A549 treated with AZD9567 at 1 μM for 4 hours (cell line): ENCODE measurements around the gene OMG. TPM values are rescaled to one million over a fixed set of nuclear protein-coding genes. Genes with fewer than 3 reads are reported as not detected.

Experiments used
- total RNA-seq: library from RNA; stranded (reverse); fragments of 200-300 nt; extraction: Qiagen RNA extraction; gene quantifications from 5 replicates; pipeline ENCODE4 v1.2.3, GENCODE V29; 2022; ENCODE audit not compliant: insufficient read depth

OMG gene
- total RNA-seq: not detected in 5 replicates

DNA sequence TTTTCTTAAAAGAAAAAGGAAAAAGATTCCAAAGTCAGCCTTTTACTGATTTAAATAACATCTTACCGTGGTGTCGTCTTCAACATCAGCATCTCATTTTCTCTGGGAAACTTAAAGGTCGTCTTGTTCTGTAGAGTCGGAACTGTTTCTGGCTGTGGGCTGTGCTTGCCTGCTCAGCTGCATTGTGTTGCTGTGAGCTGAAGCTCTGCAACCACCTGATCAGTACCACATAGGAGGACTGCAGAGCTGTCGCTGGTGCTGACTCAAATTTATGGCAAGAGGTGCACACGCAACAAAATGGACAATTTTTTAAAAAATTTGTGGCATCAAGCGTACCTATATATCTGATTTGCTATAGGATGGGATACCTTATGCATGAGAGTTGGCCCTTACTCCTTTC is at the start of gene OMG:
TSS of gene OMG (minus strand) at position 150 of the 400 bp plus-strand sequence. CDS start 908 bp downstream, outside the sequence.

DNA sequence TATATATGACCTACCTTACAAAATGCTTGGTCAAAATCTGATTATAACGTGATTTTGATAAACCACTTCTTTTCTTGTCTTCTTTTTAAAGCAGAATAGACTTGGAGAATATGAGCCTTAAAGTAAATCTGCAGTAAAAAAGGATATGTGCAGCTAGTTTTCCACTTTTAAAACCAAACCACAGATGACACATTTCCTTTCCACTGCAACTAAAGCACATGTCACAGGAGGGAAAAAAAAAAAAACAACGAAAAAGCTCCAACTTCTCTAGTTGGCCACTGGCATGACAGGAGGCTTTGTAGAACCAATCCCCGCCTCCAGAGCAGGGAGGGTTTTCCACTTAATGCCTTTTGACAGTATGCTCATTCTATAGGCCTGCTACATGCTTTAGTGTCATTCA is 24.4 kb upstream of the OMG start, which contains the start of gene EVI2A:
TSS of gene EVI2A (minus strand) at position 142 of the 400 bp plus-strand sequence. CDS start 2,609 bp downstream, outside the sequence.

DNA sequence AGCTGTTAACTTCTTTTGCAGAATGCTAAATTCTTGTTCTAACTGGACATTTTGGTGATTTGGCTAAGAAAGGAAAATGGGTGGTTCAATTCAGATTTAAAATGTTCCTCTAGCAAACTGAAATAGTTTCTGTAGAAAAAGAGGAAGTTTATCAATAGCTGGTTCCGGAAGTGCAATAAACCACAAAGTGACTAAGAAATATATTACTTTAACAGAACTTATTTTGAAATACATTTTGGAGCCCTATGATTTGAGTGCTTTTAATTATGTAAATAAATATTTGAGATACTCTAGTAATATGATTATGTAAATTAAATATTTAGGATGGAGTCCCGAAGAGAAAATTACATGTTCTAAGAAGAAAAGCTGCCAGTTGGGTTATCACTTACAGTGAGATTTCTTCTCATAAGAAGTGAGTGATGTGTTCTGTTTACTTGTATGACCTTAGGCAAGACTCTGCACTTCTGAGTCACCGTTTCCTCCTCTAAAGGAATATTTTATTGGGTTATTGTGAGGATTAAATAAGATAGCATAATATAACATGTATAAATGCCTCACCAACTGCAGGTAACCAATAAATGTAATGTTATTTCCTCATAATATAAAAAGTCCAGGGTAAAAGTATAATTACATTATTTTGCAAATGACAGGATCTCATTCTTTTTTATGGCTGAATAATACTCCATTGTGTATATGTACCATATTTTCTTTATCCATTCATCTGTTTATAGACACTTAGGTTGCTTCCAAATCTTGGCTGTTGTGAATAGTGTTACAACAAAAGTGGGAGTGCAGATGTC is 17.1 kb upstream of the OMG start, which contains the start of gene EVI2B:
TSS of gene EVI2B (minus strand) at position 73 of the 800 bp plus-strand sequence. CDS start 8,445 bp downstream, outside the sequence.

Other genes with a start within 250 kb of the OMG start
- gene NF1, start 202.3 kb downstream of the OMG start, total RNA-seq: 15.7 to 32.1 TPM (median 19.1 TPM) in 5 replicates
- gene EVI2B, start 16.8 kb upstream of the OMG start, total RNA-seq: 0.09 TPM in 1 of 5 replicates, not detected in the others
- not detected in 5 replicates for gene EVI2A, start 24.4 kb upstream of the OMG start, total RNA-seq
- 1.5 to 5.4 TPM (median 2.3 TPM) in 5 replicates for gene RAB11FIP4, start 94.4 kb upstream of the OMG start, total RNA-seq